Activated naive CD4-positive, alpha-beta T cell treated with anti-CD3 and anti-CD28 coated beads, Interleukin-2, amount 50 U/mL, for 72 hours (primary cell): ENCODE data around the gene COPZ1. TPM values are rescaled to one million over a fixed set of nuclear protein-coding genes. Genes with fewer than 3 reads are reported as not detected.

Source experiments
- ATAC-seq, 2 donors: fragments of 150-1000 bp; cut with Tn5 transposase; 2 replicates each; pipeline ENCODE4 v1.10.0; 2021; ENCODE audit warnings: mild to moderate bottlenecking in 2 of 2, moderate library complexity in 2 of 2
- DNase-seq, 2 donors: peaks; one replicate each; pipeline ENCODE4 v3.0.0; 2021 to 2022; ENCODE audit warnings: low spot score in 2 of 2
- H3K27ac Mint-ChIP-seq, 2 donors: one replicate each; pipeline ENCODE4 v1.8.0; 2022; ENCODE audit warnings: mild to moderate bottlenecking in 2 of 2, mixed read lengths in 2 of 2
- H3K36me3 Mint-ChIP-seq, 2 donors: one replicate each; pipeline ENCODE4 v1.8.0; 2022; ENCODE audit warnings: mixed read lengths in 2 of 2
- H3K9me3 Mint-ChIP-seq, 2 donors: one replicate each; pipeline ENCODE4 v1.8.0; 2022; ENCODE audit warnings: mixed read lengths in 2 of 2
- total RNA-seq, 2 donors: library from RNA; stranded (reverse); gene quantifications; one replicate each; pipeline ENCODE4 v1.2.3, GENCODE V29; 2022

Gene COPZ1
- total RNA-seq, 2 donors from 2014 or later = 99.1 to 101 TPM

GRCh38 chr12:54287261-54288157, 37.4 kb upstream of the COPZ1 start:
- DNase-seq (no peak), ATAC-seq (peak in 1 of 2 donors; percentile 6)
- Mint-ChIP-seq H3K27ac (peak overlapping the region in 1 of 2 donors; percentile 96), H3K9me3 (no peaks in the 10 kb centered on the region), H3K36me3 (peaks cover 14 to 35% of the 10 kb centered on the region in 2 donors)

- peak overlapping the region; percentile 8 to 58 for H3K27ac Mint-ChIP-seq
- DNase-seq (no peak), ATAC-seq (peak in 1 of 2 donors; percentile 11)
- H3K36me3 Mint-ChIP-seq = peaks cover 0 to 9% of the 10 kb centered on the region in 2 donors
- H3K9me3 Mint-ChIP-seq = no peaks in the 10 kb centered on the region
Observed at GRCh38 chr12:54292083-54292930, 32.6 kb upstream of the COPZ1 start.

DNA sequence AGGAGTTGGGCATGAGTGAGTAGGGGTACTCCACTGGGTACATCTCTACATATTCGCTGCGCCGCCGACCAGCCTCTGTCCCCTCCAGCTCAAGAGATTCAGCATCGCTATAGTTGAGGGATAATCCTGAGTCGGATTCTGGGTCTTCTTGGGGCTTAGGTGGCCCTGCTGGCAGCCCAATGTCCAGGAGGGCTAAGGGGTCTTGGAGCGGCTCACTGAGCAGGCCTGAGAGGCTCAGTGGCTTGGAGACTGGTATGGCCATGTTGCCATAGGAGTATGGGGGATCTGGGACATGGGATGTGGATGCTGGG, 32.0 kb upstream of the COPZ1 start:
- ATAC-seq = no peak
- Mint-ChIP-seq H3K36me3 (peaks cover 0 to 3% of the 10 kb centered on the region in 2 donors), H3K27ac (peak overlapping the region; percentile 8 to 91), H3K9me3 (no peaks in the 10 kb centered on the region)
- no peak for DNase-seq

DNA sequence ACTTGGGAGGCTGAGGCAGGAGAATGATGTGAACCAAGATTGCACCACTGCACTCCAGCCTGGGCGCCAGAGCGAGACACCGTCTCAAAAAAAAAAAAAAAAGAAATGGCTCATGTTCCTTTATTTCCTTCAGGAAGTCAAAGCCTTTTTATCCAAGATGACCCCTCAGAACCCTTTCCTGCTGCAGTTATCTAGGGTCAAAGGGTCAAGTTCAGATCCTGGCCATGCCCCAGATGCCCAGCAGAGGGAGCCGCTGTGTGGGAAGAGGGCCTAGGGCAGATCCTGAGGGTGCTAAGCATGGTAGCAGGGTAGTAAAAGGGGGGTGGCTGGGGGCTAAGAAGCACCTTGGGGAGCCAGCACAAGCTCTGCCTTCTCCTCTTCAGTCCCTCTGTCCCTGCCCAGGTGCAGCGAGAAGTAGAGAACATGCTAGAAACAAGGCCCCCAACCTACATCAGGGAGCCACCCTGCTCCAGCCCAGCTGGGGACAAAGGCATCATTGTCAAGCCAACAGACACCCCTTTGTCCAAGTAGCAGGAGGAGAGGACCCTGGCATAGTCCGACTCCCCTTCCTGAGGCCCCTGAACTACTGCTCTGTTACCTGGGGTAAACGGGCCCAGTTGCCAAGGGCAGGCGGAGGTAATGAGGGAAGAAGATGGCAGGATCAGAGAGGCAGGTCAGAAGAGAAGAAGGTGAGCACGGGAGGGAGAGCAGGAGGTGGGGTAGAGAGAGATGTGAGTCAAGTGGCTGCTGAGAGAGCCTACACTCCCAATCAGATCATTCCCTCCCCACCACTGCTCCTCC, 30.6 kb upstream of the COPZ1 start:
- ATAC-seq = peak; percentile 18 to 82
- Mint-ChIP-seq H3K36me3 (no peaks in the 10 kb centered on the region), H3K27ac (no peak overlapping the region), H3K9me3 (no peaks in the 10 kb centered on the region)
- DNase-seq = peak in 1 of 2 donors; percentile 74

DNA sequence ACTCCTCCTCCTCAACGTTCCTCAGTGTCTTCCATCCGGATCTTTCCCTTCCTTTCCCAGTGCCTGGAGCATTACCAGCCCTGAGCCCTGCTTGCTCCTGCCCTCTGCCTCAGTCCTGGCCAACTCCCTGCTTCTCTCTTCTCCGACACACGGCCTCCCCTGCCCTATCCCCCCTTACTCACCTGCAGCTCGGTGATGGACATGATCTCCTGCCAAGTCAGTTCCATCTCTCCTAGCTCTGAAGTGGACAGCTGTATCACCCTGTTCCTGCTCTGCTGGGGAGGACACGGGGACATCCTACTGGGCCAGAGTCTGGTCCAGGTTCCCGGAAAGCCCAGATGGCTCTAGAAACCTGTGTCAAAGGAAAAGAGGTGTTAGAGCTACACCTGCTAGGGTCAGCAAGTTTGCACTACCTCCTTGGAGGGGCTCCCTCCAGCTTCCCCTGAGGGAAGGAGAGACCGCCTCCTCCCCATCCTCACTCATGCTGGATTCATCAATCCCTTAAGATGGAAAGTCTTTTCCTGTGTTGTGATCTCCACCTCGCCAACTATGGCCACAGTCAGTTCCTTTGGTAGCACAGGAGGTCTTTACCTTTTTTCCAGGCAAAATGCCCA, 29.9 kb upstream of the COPZ1 start:
- Mint-ChIP-seq H3K9me3 (no peaks in the 10 kb centered on the region), H3K36me3 (no peaks in the 10 kb centered on the region), H3K27ac (no peak overlapping the region)
- DNase-seq (no peak), ATAC-seq (no peak)

DNA sequence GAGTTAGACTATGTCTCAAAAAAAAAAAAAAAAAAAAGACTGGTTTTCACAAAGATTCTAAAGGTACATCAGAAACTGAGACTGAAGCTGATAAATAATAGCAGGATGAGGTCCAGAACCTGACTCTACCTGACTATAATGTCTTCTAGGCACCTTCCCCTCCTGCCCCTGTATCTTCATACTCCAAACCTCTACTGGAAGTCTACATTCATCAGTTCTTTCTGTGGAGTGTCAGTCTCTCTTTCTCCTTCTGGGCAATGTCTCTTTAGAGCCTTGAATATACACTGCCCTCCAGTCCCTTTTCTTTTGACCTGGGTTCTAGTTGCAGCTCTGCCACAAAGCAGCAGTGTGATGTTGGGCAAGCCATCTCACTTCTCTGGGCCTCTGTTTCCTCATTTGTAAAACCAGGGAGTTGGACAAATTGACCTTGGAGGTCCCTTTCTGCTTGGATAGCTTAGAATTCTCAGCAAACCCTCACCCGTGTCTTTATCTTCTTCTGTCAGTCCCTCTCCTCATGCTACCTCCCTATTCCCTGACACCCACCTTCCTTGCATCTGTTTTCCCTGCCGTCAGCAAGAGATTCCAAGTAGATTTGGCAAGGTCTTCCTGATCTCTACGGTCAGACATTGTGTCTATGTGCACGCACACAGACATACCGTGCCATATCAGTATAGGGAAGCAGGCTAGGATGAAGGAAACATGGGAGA, 28.4 kb upstream of the COPZ1 start:
- no peak for ATAC-seq
- no peaks in the 10 kb centered on the region for H3K36me3 Mint-ChIP-seq
- no peaks in the 10 kb centered on the region for H3K9me3 Mint-ChIP-seq
- DNase-seq = no peak
- no peak overlapping the region for H3K27ac Mint-ChIP-seq

DNA sequence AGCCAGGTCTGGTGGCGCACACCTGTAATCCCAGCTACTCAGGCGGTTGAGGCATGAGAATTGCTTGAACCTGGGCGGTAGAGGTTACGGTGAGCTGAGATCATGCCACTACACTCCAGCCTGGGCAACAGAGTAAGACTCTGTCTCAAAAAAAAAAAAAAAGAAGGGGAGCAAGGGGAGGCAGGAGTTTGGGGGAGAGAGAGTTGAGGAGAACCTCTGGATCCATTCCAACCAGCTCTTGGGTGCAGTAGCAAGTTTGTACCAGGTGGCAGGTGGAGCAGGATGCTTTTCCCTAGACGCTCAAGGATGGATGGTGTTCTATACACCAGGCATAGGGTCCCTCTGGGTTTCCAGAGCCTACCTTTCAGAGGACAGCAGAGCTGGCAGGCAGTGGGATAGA, 26.0 kb upstream of the COPZ1 start:
- H3K9me3 Mint-ChIP-seq = no peaks in the 10 kb centered on the region
- no peaks in the 10 kb centered on the region for H3K36me3 Mint-ChIP-seq
- no peak for DNase-seq
- H3K27ac Mint-ChIP-seq = no peak overlapping the region
- no peak for ATAC-seq

- H3K27ac Mint-ChIP-seq = no peak overlapping the region
- ATAC-seq = no peak
- no peak for DNase-seq
- H3K36me3 Mint-ChIP-seq = no peaks in the 10 kb centered on the region
- no peaks in the 10 kb centered on the region for H3K9me3 Mint-ChIP-seq
Observed at GRCh38 chr12:54299515-54300224, 25.3 kb upstream of the COPZ1 start.

- no peak for DNase-seq
- no peak for ATAC-seq
- no peaks in the 10 kb centered on the region for H3K36me3 Mint-ChIP-seq
- H3K9me3 Mint-ChIP-seq = no peaks in the 10 kb centered on the region
- no peak overlapping the region for H3K27ac Mint-ChIP-seq
Observed at GRCh38 chr12:54300225-54300731, 24.7 kb upstream of the COPZ1 start.

DNA sequence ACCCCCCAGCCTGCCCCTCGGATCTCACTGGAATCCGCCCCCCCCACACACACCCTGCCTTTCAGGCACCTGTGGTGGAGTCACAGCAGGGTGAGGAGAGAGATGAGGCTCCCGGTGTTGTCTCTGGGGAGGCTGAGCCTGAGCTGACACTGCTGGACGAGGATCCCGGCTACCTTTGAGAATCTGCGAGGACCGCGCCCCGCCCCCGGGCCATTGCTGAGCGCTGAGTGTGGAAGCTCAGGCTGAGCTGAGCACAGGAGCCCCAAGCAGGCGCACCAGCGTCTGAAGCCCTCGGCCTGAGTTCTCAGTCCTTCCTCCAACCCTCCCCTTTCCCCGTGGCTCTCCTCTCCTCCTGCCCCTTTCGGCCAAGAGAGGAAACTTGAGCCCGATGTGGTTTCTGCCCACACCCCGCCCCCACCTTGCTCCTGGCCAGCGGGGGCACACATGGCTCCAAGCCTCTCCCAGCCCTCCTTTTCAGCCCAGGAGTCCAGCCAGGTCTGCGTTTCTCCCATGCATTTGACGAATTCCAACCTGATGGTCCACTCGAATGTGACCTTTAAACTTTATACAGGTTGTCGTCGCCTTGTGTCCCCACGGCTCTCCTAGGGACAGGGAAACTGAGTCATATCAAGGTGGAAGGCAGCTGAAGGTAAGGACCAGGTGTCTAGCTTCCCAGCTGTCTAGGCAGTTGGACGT, 24.1 kb upstream of the COPZ1 start, which contains the start of gene NFE2:
TSS of gene NFE2 (minus strand) at position 284 of the 696 bp plus-strand sequence. CDS start 5,767 bp downstream, outside the sequence.
- Mint-ChIP-seq H3K36me3 (no peaks in the 10 kb centered on the region), H3K27ac (no peak within 1 kb of the TSS), H3K9me3 (no peaks in the 10 kb centered on the region)
- ATAC-seq (peak; percentile 41 to 56), DNase-seq (no peak)

DNA sequence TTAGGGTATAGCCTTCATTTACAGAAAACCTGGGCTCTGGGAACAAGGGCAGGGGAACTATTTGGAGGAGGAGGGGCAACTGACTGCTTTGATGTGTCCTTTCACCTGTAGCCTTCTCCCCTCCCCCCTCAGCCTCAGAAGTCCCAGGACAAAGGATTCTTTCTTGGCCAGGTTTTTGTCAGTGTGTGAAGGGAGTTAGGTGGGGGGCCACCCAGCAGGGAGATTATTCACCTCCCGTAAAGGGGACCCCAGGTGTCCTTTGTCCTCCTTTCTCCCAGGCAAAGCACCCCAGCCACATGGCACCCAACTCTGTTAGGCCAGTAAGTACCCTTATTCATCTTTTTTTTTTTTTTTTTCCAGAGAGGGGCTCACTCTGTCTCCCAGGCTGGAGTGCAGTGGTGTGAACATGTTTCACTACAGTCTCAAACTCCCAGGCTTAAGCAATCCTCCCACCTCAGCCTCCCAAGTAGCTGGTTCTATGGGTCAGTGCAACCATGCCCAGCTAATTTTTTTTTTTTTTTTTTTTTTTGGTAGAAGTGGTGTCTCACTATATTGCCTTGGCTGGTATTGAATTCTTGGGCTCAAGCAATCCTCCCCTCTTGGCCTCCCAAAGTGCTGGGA, 23.4 kb upstream of the COPZ1 start:
- Mint-ChIP-seq H3K27ac (no peak overlapping the region), H3K9me3 (no peaks in the 10 kb centered on the region), H3K36me3 (no peaks in the 10 kb centered on the region)
- DNase-seq = no peak
- ATAC-seq = no peak

DNA sequence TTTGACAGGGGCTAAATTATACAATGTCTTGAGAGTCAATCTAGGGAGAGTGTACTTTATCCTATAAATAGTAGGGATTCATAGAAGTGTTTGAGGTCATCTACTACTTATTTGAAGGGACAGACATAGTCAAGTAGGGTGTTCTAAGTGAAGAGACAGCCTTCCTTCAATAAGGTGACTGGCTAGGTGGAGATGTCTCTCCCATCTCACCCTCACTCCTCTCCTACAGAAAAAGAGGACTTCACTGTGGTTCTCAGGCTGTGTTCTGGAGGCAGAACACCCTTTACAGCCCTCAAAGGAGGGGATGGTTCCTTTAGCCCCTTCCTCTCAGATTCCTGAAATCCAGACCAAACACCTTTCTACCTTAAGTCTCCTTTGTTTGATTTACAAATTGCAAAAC, 21.3 kb upstream of the COPZ1 start:
- H3K9me3 Mint-ChIP-seq = no peaks in the 10 kb centered on the region
- H3K27ac Mint-ChIP-seq = no peak overlapping the region
- no peak for ATAC-seq
- H3K36me3 Mint-ChIP-seq = no peaks in the 10 kb centered on the region
- DNase-seq = no peak

GRCh38 chr12:54304187-54304810, 20.6 kb upstream of the COPZ1 start:
- DNase-seq = no peak
- Mint-ChIP-seq H3K9me3 (no peaks in the 10 kb centered on the region), H3K27ac (no peak overlapping the region), H3K36me3 (no peaks in the 10 kb centered on the region)
- ATAC-seq = no peak
